HG03097 (cell line): ENCODE results near the gene POLR2C.

Experiments
- ATAC-seq: cut with Tn5 transposase; IDR thresholded peaks from one replicate; pipeline ENCODE4 v1.9.1; 2021; ENCODE audit not compliant: unreplicated experiment, low FRiP score

POLR2C gene

GRCh38 chr16:57447186-57447962, 15.1 kb upstream of the POLR2C start, which contains the start of the genes CIAPIN1 and COQ9:
Gene CIAPIN1 (minus strand): TSS chr16:57447385. CDS start chr16:57440928, 6,457 bp downstream.
Gene COQ9 (plus strand): TSS chr16:57447479. CDS start chr16:57447506, 27 bp downstream.
- peak; percentile 96 for ATAC-seq

GRCh38 chr16:57452021-57452420, 10.5 kb upstream of the POLR2C start:
- ATAC-seq, result no peak

- ATAC-seq, result no peak
Observed at GRCh38 chr16:57462978-57463362, 491 bp downstream of the POLR2C start.

GRCh38 chr16:57464523-57464922, 2.0 kb downstream of the POLR2C start:
- no peak for ATAC-seq

- ATAC-seq, result no peak
Observed at GRCh38 chr16:57468346-57468745, 5.9 kb downstream of the POLR2C start.

GRCh38 chr16:57469046-57469445, 6.6 kb downstream of the POLR2C start:
- no peak for ATAC-seq

- ATAC-seq, result no peak
Observed at GRCh38 chr16:57469917-57470470, 7.5 kb downstream of the POLR2C start.

- ATAC-seq, result no peak
Observed at GRCh38 chr16:57470711-57471110, 8.2 kb downstream of the POLR2C start.

GRCh38 chr16:57471209-57471608, 8.7 kb downstream of the POLR2C start:
- ATAC-seq, result no peak

- no peak for ATAC-seq
Observed at GRCh38 chr16:57471852-57472664, 9.6 kb downstream of the POLR2C start.

GRCh38 chr16:57472665-57473060, 10.2 kb downstream of the POLR2C start:
- ATAC-seq, result no peak

GRCh38 chr16:57473176-57473840, 10.8 kb downstream of the POLR2C start:
- ATAC-seq, result no peak

GRCh38 chr16:57473906-57474305, 11.4 kb downstream of the POLR2C start:
- ATAC-seq, result no peak

GRCh38 chr16:57474671-57475661, 12.5 kb downstream of the POLR2C start:
- no peak for ATAC-seq

GRCh38 chr16:57475711-57476339, 13.3 kb downstream of the POLR2C start:
- peak; percentile 92 for ATAC-seq

- no peak for ATAC-seq
Observed at GRCh38 chr16:57476546-57477410, 14.3 kb downstream of the POLR2C start.

GRCh38 chr16:57477531-57478202, 15.2 kb downstream of the POLR2C start:
- ATAC-seq, result no peak
